Subcutaneous abdominal adipose tissue (tissue), 5 donors: Measurements from ENCODE around the gene PLBD2.

Experiments
- H3K27ac ChIP-seq: one replicate; pipeline ENCODE4 v1.7.0; 2013; ENCODE audit warnings: low read depth, mild to moderate bottlenecking, inconsistent platforms, low read length, moderate library complexity
- H3K27me3 ChIP-seq, 5 donors: one replicate each; pipeline ENCODE4 v1.7.0; 2013; ENCODE audit warnings: low read length in 5 of 5, inconsistent platforms in 1 of 5; ENCODE audit not compliant: control insufficient read depth in 5 of 5, insufficient read depth in 4 of 5
- H3K36me3 ChIP-seq, 5 donors: one replicate each; pipeline ENCODE4 v1.7.0; 2013; ENCODE audit warnings: low read length in 5 of 5; ENCODE audit not compliant: control insufficient read depth in 5 of 5, insufficient read depth in 5 of 5
- H3K4me1 ChIP-seq, 5 donors: one replicate each; pipeline ENCODE4 v1.7.0; 2013; ENCODE audit warnings: low read length in 5 of 5, mild to moderate bottlenecking in 3 of 5, moderate library complexity in 1 of 5; ENCODE audit not compliant: control insufficient read depth in 5 of 5, insufficient read depth in 5 of 5
- H3K4me3 ChIP-seq, 5 donors: one replicate each; pipeline ENCODE4 v1.7.0; 2013; ENCODE audit warnings: low read length in 5 of 5, low read depth in 1 of 5
- H3K9ac ChIP-seq, 5 donors: one replicate each; pipeline ENCODE4 v1.7.0; 2013; ENCODE audit warnings: low read length in 5 of 5, mild to moderate bottlenecking in 4 of 5, moderate library complexity in 3 of 5
- H3K9me3 ChIP-seq, 5 donors: one replicate each; pipeline ENCODE4 v1.7.0; 2013; ENCODE audit warnings: low read length in 5 of 5; ENCODE audit not compliant: control insufficient read depth in 5 of 5
- donor health status: healthy.
- donor health status: healthy.
- donor health status: healthy.
- donor health status: healthy.
- donor health status: healthy.

PLBD2 gene, protein sequence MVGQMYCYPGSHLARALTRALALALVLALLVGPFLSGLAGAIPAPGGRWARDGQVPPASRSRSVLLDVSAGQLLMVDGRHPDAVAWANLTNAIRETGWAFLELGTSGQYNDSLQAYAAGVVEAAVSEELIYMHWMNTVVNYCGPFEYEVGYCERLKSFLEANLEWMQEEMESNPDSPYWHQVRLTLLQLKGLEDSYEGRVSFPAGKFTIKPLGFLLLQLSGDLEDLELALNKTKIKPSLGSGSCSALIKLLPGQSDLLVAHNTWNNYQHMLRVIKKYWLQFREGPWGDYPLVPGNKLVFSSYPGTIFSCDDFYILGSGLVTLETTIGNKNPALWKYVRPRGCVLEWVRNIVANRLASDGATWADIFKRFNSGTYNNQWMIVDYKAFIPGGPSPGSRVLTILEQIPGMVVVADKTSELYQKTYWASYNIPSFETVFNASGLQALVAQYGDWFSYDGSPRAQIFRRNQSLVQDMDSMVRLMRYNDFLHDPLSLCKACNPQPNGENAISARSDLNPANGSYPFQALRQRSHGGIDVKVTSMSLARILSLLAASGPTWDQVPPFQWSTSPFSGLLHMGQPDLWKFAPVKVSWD

GRCh38 chr12:113358381-113359132, at the start of gene PLBD2:
TSS of gene PLBD2 (plus strand) at chr12:113358587. CDS start at chr12:113358601, 14 bp downstream.
- peak within 1 kb of the TSS; percentile 80 to 95 (median 86) for H3K4me3 ChIP-seq
- peaks cover 5 to 33% (median 26%) of the 10 kb centered on the region in 5 donors for H3K4me1 ChIP-seq
- H3K36me3 ChIP-seq: no peaks in the 10 kb centered on the region
- peak within 1 kb of the TSS; percentile 76 to 89 (median 79) for H3K9ac ChIP-seq
- no peaks in the 10 kb centered on the region for H3K27me3 ChIP-seq
- peak within 1 kb of the TSS; percentile 80 for H3K27ac ChIP-seq
- H3K9me3 ChIP-seq: no peaks in the 10 kb centered on the region

DNA sequence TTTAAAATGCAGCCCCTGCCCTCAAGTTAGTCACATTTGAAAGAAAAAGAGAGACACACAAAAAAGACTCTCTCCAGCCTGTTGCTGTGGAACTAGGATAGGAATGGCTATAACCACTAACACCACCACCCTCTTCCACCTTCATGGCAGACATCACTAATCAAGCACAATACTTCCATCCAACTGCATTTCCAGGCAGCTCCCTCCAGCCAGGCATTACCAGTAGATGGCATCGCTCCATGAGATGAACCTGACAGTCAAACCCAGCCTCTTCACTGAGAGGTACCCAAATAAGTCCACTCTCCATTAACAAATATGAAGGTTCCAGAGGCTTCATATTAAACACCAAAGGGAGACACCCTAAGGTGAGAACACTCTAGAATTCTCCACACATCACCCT, 47.9 kb upstream of the PLBD2 start:
- no peaks in the 10 kb centered on the region for H3K27me3 ChIP-seq
- no peak overlapping the region for H3K27ac ChIP-seq
- H3K4me1 ChIP-seq: peaks cover 0 to 11% (median 5%) of the 10 kb centered on the region in 5 donors
- H3K4me3 ChIP-seq: no peak overlapping the region
- no peak overlapping the region for H3K9ac ChIP-seq
- H3K9me3 ChIP-seq: no peaks in the 10 kb centered on the region
- peaks cover 0 to 88% (median 63%) of the 10 kb centered on the region in 5 donors for H3K36me3 ChIP-seq

GRCh38 chr12:113314121-113314529, 44.3 kb upstream of the PLBD2 start:
- Histone ChIP-seq H3K27ac (no peak overlapping the region), H3K36me3 (peaks cover 9 to 96% (median 78%) of the 10 kb centered on the region in 5 donors)

DNA sequence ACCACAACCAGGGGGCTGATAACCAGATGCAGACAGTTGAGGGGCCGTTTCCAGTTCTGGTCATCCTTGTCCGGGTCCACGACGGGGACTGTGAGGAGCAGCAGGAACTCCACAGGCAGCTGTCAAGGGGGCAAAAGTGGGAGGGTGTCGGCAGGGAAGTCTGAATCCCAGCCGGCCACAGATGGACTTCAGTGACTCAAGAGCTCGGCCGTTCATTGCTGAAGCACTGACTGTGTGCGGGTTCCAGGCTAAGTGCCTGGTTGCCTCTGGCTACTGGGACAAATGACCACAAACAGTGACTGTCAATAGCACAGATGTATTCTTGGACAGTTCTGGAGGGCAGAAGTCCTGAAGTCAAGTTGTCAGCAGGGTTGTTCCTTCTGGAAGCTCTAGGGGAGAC, 43.0 kb upstream of the PLBD2 start:
- Histone ChIP-seq H3K27ac (no peak overlapping the region), H3K9ac (no peak overlapping the region), H3K4me1 (peaks cover 0 to 13% (median 5%) of the 10 kb centered on the region in 5 donors), H3K27me3 (no peaks in the 10 kb centered on the region), H3K4me3 (no peak overlapping the region), H3K36me3 (peaks cover 9 to 96% (median 78%) of the 10 kb centered on the region in 5 donors), H3K9me3 (no peaks in the 10 kb centered on the region)

More at GRCh38 chr12:113314121-113314529, 44.3 kb upstream of the PLBD2 start:
- no peaks in the 10 kb centered on the region for H3K27me3 ChIP-seq
- no peak overlapping the region for H3K4me3 ChIP-seq
- no peak overlapping the region for H3K9ac ChIP-seq
- no peaks in the 10 kb centered on the region for H3K9me3 ChIP-seq
- peaks cover 0 to 13% (median 5%) of the 10 kb centered on the region in 5 donors for H3K4me1 ChIP-seq

GRCh38 chr12:113316155-113316554, 42.2 kb upstream of the PLBD2 start:
- Histone ChIP-seq H3K27me3 (no peaks in the 10 kb centered on the region), H3K27ac (no peak overlapping the region), H3K4me1 (peaks cover 0 to 13% (median 5%) of the 10 kb centered on the region in 5 donors), H3K4me3 (no peak overlapping the region), H3K9me3 (peaks cover 0 to 2% (median 0%) of the 10 kb centered on the region in 5 donors), H3K36me3 (peaks cover 9 to 97% (median 81%) of the 10 kb centered on the region in 5 donors), H3K9ac (no peak overlapping the region)

GRCh38 chr12:113317122-113317521, 41.3 kb upstream of the PLBD2 start:
- Histone ChIP-seq H3K4me3 (no peak overlapping the region), H3K36me3 (peaks cover 9 to 89% (median 78%) of the 10 kb centered on the region in 5 donors), H3K27ac (no peak overlapping the region), H3K4me1 (peaks cover 0 to 13% (median 5%) of the 10 kb centered on the region in 5 donors), H3K9ac (no peak overlapping the region), H3K27me3 (no peaks in the 10 kb centered on the region), H3K9me3 (peaks cover 0 to 8% (median 0%) of the 10 kb centered on the region in 5 donors)

DNA sequence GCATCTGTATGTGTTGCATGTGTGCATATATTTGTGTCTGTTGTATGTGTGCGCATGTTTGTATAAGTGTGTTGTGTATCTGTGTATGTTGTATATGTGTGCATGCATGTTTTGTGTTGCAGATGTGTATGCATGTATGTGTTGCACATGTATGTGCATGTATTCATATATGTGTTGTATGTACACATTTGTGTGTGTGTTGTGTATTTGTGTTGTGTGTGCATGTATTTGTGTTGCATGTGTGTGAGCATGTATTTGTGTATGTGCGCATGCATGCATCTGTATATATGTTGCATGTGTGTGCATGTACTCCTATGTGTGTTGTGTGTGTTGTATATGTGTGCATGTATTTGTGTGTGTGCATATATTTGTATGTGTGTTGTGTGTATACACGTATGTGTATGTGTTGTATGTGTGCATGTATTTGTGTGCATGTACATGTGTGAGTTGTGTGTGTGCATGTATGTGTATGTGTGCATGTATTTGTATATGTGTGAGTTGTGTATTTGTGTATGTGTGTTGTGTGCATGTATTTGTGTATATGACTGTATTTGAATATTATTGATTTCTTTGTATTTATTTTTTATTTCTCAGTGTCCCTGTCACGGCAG, 40.2 kb upstream of the PLBD2 start:
- Histone ChIP-seq H3K27me3 (no peaks in the 10 kb centered on the region), H3K9ac (no peak overlapping the region), H3K27ac (no peak overlapping the region), H3K36me3 (peaks cover 9 to 88% (median 73%) of the 10 kb centered on the region in 5 donors), H3K4me3 (no peak overlapping the region), H3K9me3 (peaks cover 0 to 8% (median 0%) of the 10 kb centered on the region in 5 donors), H3K4me1 (peaks cover 0 to 13% (median 5%) of the 10 kb centered on the region in 5 donors)

DNA sequence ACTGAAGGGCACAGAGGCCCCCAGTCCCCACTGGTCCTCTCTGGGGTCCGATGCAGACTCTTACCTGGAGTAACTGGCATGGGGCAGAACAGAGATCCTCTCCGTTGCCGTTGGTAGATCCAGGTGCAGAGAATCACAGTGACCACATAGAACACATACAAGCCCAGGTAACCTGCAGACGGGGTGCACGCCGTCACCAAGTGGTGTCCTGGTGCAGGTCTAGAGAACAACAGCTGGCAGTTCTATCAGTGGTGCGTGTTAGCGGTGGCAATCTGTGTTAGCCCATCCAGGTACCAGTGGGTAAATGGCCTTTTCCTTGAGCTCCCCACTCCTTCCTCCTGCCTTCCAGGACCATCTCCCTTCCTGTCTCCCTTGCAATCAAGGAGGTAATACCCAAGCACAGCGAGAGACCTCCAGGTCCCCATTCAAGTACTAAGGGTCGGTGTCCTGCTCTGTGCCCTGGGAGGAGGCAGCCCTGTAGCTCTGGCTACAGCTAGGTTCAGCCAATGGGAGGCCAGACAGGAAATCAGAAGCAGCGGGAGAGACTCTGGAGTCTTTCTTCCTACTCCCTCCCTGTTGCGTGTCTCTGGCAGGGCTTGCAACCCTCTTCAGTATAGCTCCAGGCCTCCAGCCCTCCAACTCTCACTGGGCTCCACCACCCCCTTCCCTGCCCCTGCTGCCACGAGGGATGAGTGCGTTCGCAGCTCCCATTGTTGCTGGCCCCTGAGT, 39.3 kb upstream of the PLBD2 start:
- Histone ChIP-seq H3K4me1 (peaks cover 0 to 13% (median 5%) of the 10 kb centered on the region in 5 donors), H3K4me3 (no peak overlapping the region), H3K27me3 (no peaks in the 10 kb centered on the region), H3K27ac (no peak overlapping the region), H3K9me3 (peaks cover 0 to 8% (median 0%) of the 10 kb centered on the region in 5 donors), H3K36me3 (peaks cover 9 to 81% (median 69%) of the 10 kb centered on the region in 5 donors), H3K9ac (no peak overlapping the region)

DNA sequence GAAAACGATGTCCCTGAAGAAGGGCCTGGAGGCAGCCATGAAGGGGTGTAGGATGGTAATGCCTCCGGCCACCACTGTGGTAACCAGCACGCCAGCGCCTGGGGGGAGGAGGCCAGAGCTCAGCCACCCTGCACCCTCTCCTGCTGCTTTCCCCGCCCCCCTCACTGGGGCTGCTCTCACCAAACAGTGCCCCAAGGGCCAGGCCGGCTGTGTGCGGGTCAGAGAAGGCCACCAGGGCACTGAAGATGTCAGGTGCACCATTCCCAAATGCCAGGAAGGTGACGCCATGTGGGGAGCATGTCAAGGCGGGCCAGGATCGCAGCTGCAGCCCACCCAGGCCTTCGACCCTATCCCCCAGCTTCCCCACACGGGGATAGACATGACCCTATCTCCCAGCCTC, 38.0 kb upstream of the PLBD2 start:
- Histone ChIP-seq H3K27me3 (no peaks in the 10 kb centered on the region), H3K36me3 (peaks cover 9 to 68% (median 57%) of the 10 kb centered on the region in 5 donors), H3K4me1 (peaks cover 0 to 2% (median 0%) of the 10 kb centered on the region in 5 donors), H3K9ac (no peak overlapping the region), H3K9me3 (peaks cover 0 to 8% (median 0%) of the 10 kb centered on the region in 5 donors), H3K27ac (no peak overlapping the region), H3K4me3 (no peak overlapping the region)
